Measurements from ENCODE around the gene WWOX. TPM values are rescaled to one million over a fixed set of nuclear protein-coding genes. Genes with fewer than 3 reads are reported as not detected.

Gene WWOX
- total RNA-seq, 1 donor from 2014 or later, result 7.3 TPM

- no peak for FAIRE-seq
- Mint-ChIP-seq H3K27ac (ENCODE audit: unreplicated experiment) (no peak overlapping the region), H3K4me3 (ENCODE audit: unreplicated experiment) (no peak overlapping the region), H3K4me1 (ENCODE audit: low read depth, unreplicated experiment) (no peaks in the 10 kb centered on the region), H3K27me3 (ENCODE audit: low read depth, unreplicated experiment) (no peaks in the 10 kb centered on the region), H3K36me3 (ENCODE audit: low read depth, unreplicated experiment) (no peaks in the 10 kb centered on the region), H3K9me3 (ENCODE audit: unreplicated experiment) (peaks cover 3% of the 10 kb centered on the region)
- Histone ChIP-seq H2AFZ (ENCODE audit: low read depth, low read length) (no peak overlapping the region), H4K20me1 (ENCODE audit: insufficient read depth, low read length) (no peaks in the 10 kb centered on the region), H3K9me3 (ENCODE audit: insufficient read depth, low read depth, low read length) (no peaks in the 10 kb centered on the region), H3K79me2 (ENCODE audit: insufficient read depth, low read length) (no peaks in the 10 kb centered on the region), H3K9ac (ENCODE audit: low read length) (no peak overlapping the region), H3K27ac (ENCODE audit: low read depth, low read length) (no peak overlapping the region), H3K4me1 (ENCODE audit: insufficient read depth, low read length) (no peaks in the 10 kb centered on the region), H3K4me2 (ENCODE audit: low read length) (no peak overlapping the region), H3K4me3 (ENCODE audit: insufficient read depth, low read depth, low read length) (no peak overlapping the region), H3K27me3 (ENCODE audit: insufficient read depth, low read length) (no peaks in the 10 kb centered on the region), H3K36me3 (ENCODE audit: insufficient read depth, low read length) (no peaks in the 10 kb centered on the region)
- TF ChIP-seq CTCF (IDR thresholded peaks at IDR 0.05; ENCODE audit: insufficient read depth, low read depth, low read length) (no peak), EZH2 (IDR thresholded peaks at IDR 0.05; ENCODE audit: insufficient read depth, low read length) (no peak)
- DNase-seq (ENCODE audit: low read depth), result no peak
Measured at GRCh38 chr16:78487471-78487870, 388.0 kb downstream of the WWOX start.

GRCh38 chr16:78489072-78489471, 389.6 kb downstream of the WWOX start:
- no peak overlapping the region for H3K27ac ChIP-seq (ENCODE audit: low read depth, low read length)
- H3K27me3 Mint-ChIP-seq (ENCODE audit: low read depth, unreplicated experiment), result no peaks in the 10 kb centered on the region
- H3K9me3 Mint-ChIP-seq (ENCODE audit: unreplicated experiment), result peaks cover 3% of the 10 kb centered on the region
- TF ChIP-seq EZH2 (IDR thresholded peaks at IDR 0.05; ENCODE audit: insufficient read depth, low read length) (no peak), CTCF (IDR thresholded peaks at IDR 0.05; ENCODE audit: insufficient read depth, low read depth, low read length) (no peak)
- H3K4me1 Mint-ChIP-seq (ENCODE audit: low read depth, unreplicated experiment), result no peaks in the 10 kb centered on the region
- no peaks in the 10 kb centered on the region for H3K27me3 ChIP-seq (ENCODE audit: insufficient read depth, low read length)
- H3K36me3 Mint-ChIP-seq (ENCODE audit: low read depth, unreplicated experiment), result no peaks in the 10 kb centered on the region
- no peaks in the 10 kb centered on the region for H3K36me3 ChIP-seq (ENCODE audit: insufficient read depth, low read length)
- no peak overlapping the region for H3K27ac Mint-ChIP-seq (ENCODE audit: unreplicated experiment)
- DNase-seq (ENCODE audit: low read depth) (no peak), FAIRE-seq (no peak)
- H3K4me3 ChIP-seq (ENCODE audit: insufficient read depth, low read depth, low read length), result no peak overlapping the region
- no peaks in the 10 kb centered on the region for H4K20me1 ChIP-seq (ENCODE audit: insufficient read depth, low read length)
- H3K4me3 Mint-ChIP-seq (ENCODE audit: unreplicated experiment), result no peak overlapping the region
- H3K9ac ChIP-seq (ENCODE audit: low read length), result no peak overlapping the region
- H3K9me3 ChIP-seq (ENCODE audit: insufficient read depth, low read depth, low read length), result no peaks in the 10 kb centered on the region
- no peaks in the 10 kb centered on the region for H3K4me1 ChIP-seq (ENCODE audit: insufficient read depth, low read length)
- H2AFZ ChIP-seq (ENCODE audit: low read depth, low read length), result no peak overlapping the region
- H3K4me2 ChIP-seq (ENCODE audit: low read length), result no peak overlapping the region
- H3K79me2 ChIP-seq (ENCODE audit: insufficient read depth, low read length), result no peaks in the 10 kb centered on the region

- Mint-ChIP-seq H3K27ac (ENCODE audit: unreplicated experiment) (no peak overlapping the region), H3K27me3 (ENCODE audit: low read depth, unreplicated experiment) (no peaks in the 10 kb centered on the region), H3K36me3 (ENCODE audit: low read depth, unreplicated experiment) (no peaks in the 10 kb centered on the region), H3K9me3 (ENCODE audit: unreplicated experiment) (peaks cover 3% of the 10 kb centered on the region), H3K4me1 (ENCODE audit: low read depth, unreplicated experiment) (no peaks in the 10 kb centered on the region), H3K4me3 (ENCODE audit: unreplicated experiment) (no peak overlapping the region)
- Histone ChIP-seq H2AFZ (ENCODE audit: low read depth, low read length) (no peak overlapping the region), H3K4me3 (ENCODE audit: insufficient read depth, low read depth, low read length) (no peak overlapping the region), H3K79me2 (ENCODE audit: insufficient read depth, low read length) (no peaks in the 10 kb centered on the region), H3K9me3 (ENCODE audit: insufficient read depth, low read depth, low read length) (no peaks in the 10 kb centered on the region), H3K27me3 (ENCODE audit: insufficient read depth, low read length) (no peaks in the 10 kb centered on the region), H3K9ac (ENCODE audit: low read length) (no peak overlapping the region), H3K4me1 (ENCODE audit: insufficient read depth, low read length) (no peaks in the 10 kb centered on the region), H3K36me3 (ENCODE audit: insufficient read depth, low read length) (no peaks in the 10 kb centered on the region), H4K20me1 (ENCODE audit: insufficient read depth, low read length) (no peaks in the 10 kb centered on the region), H3K4me2 (ENCODE audit: low read length) (no peak overlapping the region), H3K27ac (ENCODE audit: low read depth, low read length) (no peak overlapping the region)
- DNase-seq (ENCODE audit: low read depth) (no peak), FAIRE-seq (no peak)
- TF ChIP-seq EZH2 (IDR thresholded peaks at IDR 0.05; ENCODE audit: insufficient read depth, low read length) (no peak), CTCF (IDR thresholded peaks at IDR 0.05; ENCODE audit: insufficient read depth, low read depth, low read length) (no peak)
Measured at GRCh38 chr16:78489631-78490030, 390.2 kb downstream of the WWOX start.
